ENCODE measurements around the gene B3GALT5. TPM values are rescaled to one million over a fixed set of nuclear protein-coding genes. Genes with fewer than 3 reads are reported as not detected.

B3GALT5 gene
- total RNA-seq, 1 donor from 2014 or later: not detected

GRCh38 chr21:39712273-39712672 is 99.5 kb downstream of the B3GALT5 start:
- Mint-ChIP-seq H3K27ac (no peak overlapping the region), H3K9me3 (no peaks in the 10 kb centered on the region), H3K4me3 (no peak overlapping the region), H3K36me3 (ENCODE audit: low read depth) (no peaks in the 10 kb centered on the region), H3K27me3 (ENCODE audit: insufficient read depth) (no peaks in the 10 kb centered on the region), H3K4me1 (ENCODE audit: low read depth) (no peaks in the 10 kb centered on the region)
- intact Hi-C loops (cut with micrococcal nuclease): no loop called here
- no peak for DNase-seq (ENCODE audit: low spot score)

- intact Hi-C loops (cut with micrococcal nuclease): no loop called here
- no peaks in the 10 kb centered on the region for H3K36me3 Mint-ChIP-seq (ENCODE audit: low read depth)
- H3K27me3 Mint-ChIP-seq (ENCODE audit: insufficient read depth): no peaks in the 10 kb centered on the region
- no peaks in the 10 kb centered on the region for H3K4me1 Mint-ChIP-seq (ENCODE audit: low read depth)
- H3K9me3 Mint-ChIP-seq: no peaks in the 10 kb centered on the region
- no peak overlapping the region for H3K4me3 Mint-ChIP-seq
- DNase-seq (ENCODE audit: low spot score): no peak
- no peak overlapping the region for H3K27ac Mint-ChIP-seq
These were observed 100.2 kb downstream of the B3GALT5 start for GRCh38 chr21:39712976-39713375.

GRCh38 chr21:39713905-39714304 is 101.2 kb downstream of the B3GALT5 start:
- Mint-ChIP-seq H3K36me3 (ENCODE audit: low read depth) (no peaks in the 10 kb centered on the region), H3K4me3 (no peak overlapping the region), H3K27me3 (ENCODE audit: insufficient read depth) (no peaks in the 10 kb centered on the region), H3K9me3 (no peaks in the 10 kb centered on the region), H3K4me1 (ENCODE audit: low read depth) (no peaks in the 10 kb centered on the region), H3K27ac (no peak overlapping the region)
- intact Hi-C loops (cut with micrococcal nuclease): no loop called here
- no peak for DNase-seq (ENCODE audit: low spot score)

- no peak for DNase-seq (ENCODE audit: low spot score)
- no peaks in the 10 kb centered on the region for H3K36me3 Mint-ChIP-seq (ENCODE audit: low read depth)
- H3K4me1 Mint-ChIP-seq (ENCODE audit: low read depth): no peaks in the 10 kb centered on the region
- intact Hi-C loops (cut with micrococcal nuclease): no loop called here
- no peak overlapping the region for H3K4me3 Mint-ChIP-seq
- no peaks in the 10 kb centered on the region for H3K9me3 Mint-ChIP-seq
- H3K27me3 Mint-ChIP-seq (ENCODE audit: insufficient read depth): no peaks in the 10 kb centered on the region
- H3K27ac Mint-ChIP-seq: no peak overlapping the region
These were observed 101.6 kb downstream of the B3GALT5 start for GRCh38 chr21:39714331-39714730.

- Mint-ChIP-seq H3K4me3 (no peak overlapping the region), H3K36me3 (ENCODE audit: low read depth) (no peaks in the 10 kb centered on the region), H3K9me3 (no peaks in the 10 kb centered on the region), H3K27ac (no peak overlapping the region), H3K27me3 (ENCODE audit: insufficient read depth) (no peaks in the 10 kb centered on the region), H3K4me1 (ENCODE audit: low read depth) (no peaks in the 10 kb centered on the region)
- peak; percentile 2 for DNase-seq (ENCODE audit: low spot score)
- intact Hi-C loops (cut with micrococcal nuclease): no loop called here
These were observed 103.2 kb downstream of the B3GALT5 start for GRCh38 chr21:39715804-39716397.

GRCh38 chr21:39720126-39720778 is 107.5 kb downstream of the B3GALT5 start:
- Mint-ChIP-seq H3K9me3 (no peaks in the 10 kb centered on the region), H3K27me3 (ENCODE audit: insufficient read depth) (no peaks in the 10 kb centered on the region), H3K4me3 (no peak overlapping the region), H3K27ac (no peak overlapping the region), H3K36me3 (ENCODE audit: low read depth) (no peaks in the 10 kb centered on the region), H3K4me1 (ENCODE audit: low read depth) (no peaks in the 10 kb centered on the region)
- DNase-seq (ENCODE audit: low spot score): no peak
- intact Hi-C loops (cut with micrococcal nuclease): no loop called here

GRCh38 chr21:39721885-39722284 is 109.1 kb downstream of the B3GALT5 start:
- Mint-ChIP-seq H3K9me3 (no peaks in the 10 kb centered on the region), H3K27me3 (ENCODE audit: insufficient read depth) (peaks cover 2% of the 10 kb centered on the region), H3K27ac (no peak overlapping the region), H3K36me3 (ENCODE audit: low read depth) (no peaks in the 10 kb centered on the region), H3K4me3 (no peak overlapping the region), H3K4me1 (ENCODE audit: low read depth) (no peaks in the 10 kb centered on the region)
- no peak for DNase-seq (ENCODE audit: low spot score)
- intact Hi-C loops (cut with micrococcal nuclease): no loop called here

Other genes with a start within 250 kb of the B3GALT5 start
- gene LCA5L, start 167.2 kb upstream of the B3GALT5 start, total RNA-seq: not detected in 2 replicates
- 0.73 and 1.7 TPM in 2 replicates for gene SH3BGR, start 161.0 kb upstream of the B3GALT5 start, total RNA-seq
- gene IGSF5, start 132.2 kb downstream of the B3GALT5 start, total RNA-seq: not detected in 2 replicates